ENCODE results near the gene NPY.

The NPY gene

DNA sequence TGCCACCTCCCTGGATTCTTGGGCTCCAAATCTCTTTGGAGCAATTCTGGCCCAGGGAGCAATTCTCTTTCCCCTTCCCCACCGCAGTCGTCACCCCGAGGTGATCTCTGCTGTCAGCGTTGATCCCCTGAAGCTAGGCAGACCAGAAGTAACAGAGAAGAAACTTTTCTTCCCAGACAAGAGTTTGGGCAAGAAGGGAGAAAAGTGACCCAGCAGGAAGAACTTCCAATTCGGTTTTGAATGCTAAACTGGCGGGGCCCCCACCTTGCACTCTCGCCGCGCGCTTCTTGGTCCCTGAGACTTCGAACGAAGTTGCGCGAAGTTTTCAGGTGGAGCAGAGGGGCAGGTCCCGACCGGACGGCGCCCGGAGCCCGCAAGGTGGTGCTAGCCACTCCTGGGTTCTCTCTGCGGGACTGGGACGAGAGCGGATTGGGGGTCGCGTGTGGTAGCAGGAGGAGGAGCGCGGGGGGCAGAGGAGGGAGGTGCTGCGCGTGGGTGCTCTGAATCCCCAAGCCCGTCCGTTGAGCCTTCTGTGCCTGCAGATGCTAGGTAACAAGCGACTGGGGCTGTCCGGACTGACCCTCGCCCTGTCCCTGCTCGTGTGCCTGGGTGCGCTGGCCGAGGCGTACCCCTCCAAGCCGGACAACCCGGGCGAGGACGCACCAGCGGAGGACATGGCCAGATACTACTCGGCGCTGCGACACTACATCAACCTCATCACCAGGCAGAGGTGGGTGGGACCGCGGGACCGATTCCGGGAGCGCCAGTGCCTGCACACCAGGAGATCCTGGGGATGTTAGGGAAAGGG is 913 bp downstream of the NPY start:
- under 1% methylated on average over 43 of the region's 51 CpGs for WGBS

DNA sequence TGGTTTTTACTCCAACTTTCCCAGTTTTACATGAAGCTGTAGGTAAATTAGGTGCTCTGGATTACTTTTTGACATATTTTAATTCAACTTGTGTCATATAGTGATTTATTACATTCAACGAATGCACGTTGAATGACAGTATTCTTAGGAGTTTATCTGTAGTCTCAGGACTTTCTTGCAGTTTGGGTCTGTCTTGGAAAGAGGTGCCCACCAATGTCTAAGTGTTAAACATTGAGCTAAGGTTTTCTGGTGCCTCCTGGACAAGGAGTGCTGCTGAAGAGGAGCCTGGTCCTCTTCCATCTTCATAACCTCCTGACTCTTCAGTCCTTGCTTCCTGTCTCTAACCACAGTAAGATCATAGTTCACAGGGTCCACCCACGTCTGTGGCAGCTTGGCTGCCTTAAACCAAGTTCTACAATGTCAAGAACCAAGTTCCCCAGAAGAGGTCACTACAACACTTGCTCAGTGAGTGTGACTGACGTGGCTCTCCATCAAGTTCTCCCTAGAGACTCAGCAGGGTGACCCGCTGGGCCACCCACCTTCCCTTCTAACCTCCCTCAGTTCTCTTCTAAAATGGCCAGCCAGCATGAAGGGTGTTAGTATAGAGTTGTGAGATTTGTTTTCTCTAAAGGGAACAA is 6.1 kb downstream of the NPY start:
- no peak overlapping the region for H3K4ac ChIP-seq (ENCODE audit: low read depth in 1 of 2, low read length in 2 of 2)
- no peaks in the 10 kb centered on the region for H3K9me3 ChIP-seq (ENCODE audit: control insufficient read depth, low read length)
- H3K23ac ChIP-seq (ENCODE audit: low read length in 2 of 2), result no peak overlapping the region
- no peak overlapping the region for H3K9ac ChIP-seq (ENCODE audit: low read length)
- H3K14ac ChIP-seq (ENCODE audit: low read length in 2 of 2), result no peak overlapping the region
- no peak overlapping the region for H2BK5ac ChIP-seq (ENCODE audit: low read depth, low read length, poor library complexity, severe bottlenecking)
- peaks cover 21 to 44% of the 10 kb centered on the region in 2 experiments for H3K27me3 ChIP-seq (ENCODE audit: control insufficient read depth in 1 of 2, insufficient read depth in 1 of 2, low read length in 2 of 2)
- no peak overlapping the region for H4K91ac ChIP-seq (ENCODE audit: low read length)
- DNase-seq, result peak; percentile 77
- H3K4me2 ChIP-seq (ENCODE audit: low read length, poor library complexity, severe bottlenecking), result no peak overlapping the region
- no peak overlapping the region for H2BK12ac ChIP-seq (ENCODE audit: low read length in 2 of 2)
- no peak overlapping the region for H2AK5ac ChIP-seq (ENCODE audit: low read length, severe bottlenecking)
- H3K27ac ChIP-seq (ENCODE audit: low read length, poor library complexity, severe bottlenecking), result no peak overlapping the region
- no peak overlapping the region for H2AFZ ChIP-seq (ENCODE audit: low read depth, low read length)
- WGBS, result 40% methylated on average over 4 of the region's 5 CpGs
- H3K4me1 ChIP-seq (ENCODE audit: control insufficient read depth, insufficient read depth, low read depth, low read length), result peaks cover 2% of the 10 kb centered on the region
- no peak overlapping the region for H3K18ac ChIP-seq (ENCODE audit: low read depth in 1 of 2, low read length in 2 of 2)
- no peaks in the 10 kb centered on the region for H3K79me1 ChIP-seq (replicated peaks; ENCODE audit: low read length, poor library complexity, severe bottlenecking)
- H4K8ac ChIP-seq (ENCODE audit: low read length), result no peak overlapping the region
- H2BK15ac ChIP-seq (ENCODE audit: low read depth, poor library complexity, severe bottlenecking), result no peak overlapping the region
- H3K36me3 ChIP-seq (ENCODE audit: control insufficient read depth in 1 of 2, insufficient read depth in 2 of 2, low read depth in 1 of 2, low read length in 2 of 2), result no peaks in the 10 kb centered on the region
- no peak overlapping the region for H2BK120ac ChIP-seq (ENCODE audit: low read depth, low read length)
- no peak overlapping the region for H3K4me3 ChIP-seq (ENCODE audit: insufficient read depth in 1 of 2, low read depth in 1 of 2, low read length in 2 of 2)

More for the DNA sequence above, 913 bp downstream of the NPY start:
- H3K27me3 ChIP-seq (ENCODE audit: control insufficient read depth in 1 of 2, insufficient read depth in 1 of 2, low read length in 2 of 2), result peaks cover 59 to 78% of the 10 kb centered on the region in 2 experiments
- H2BK5ac ChIP-seq (ENCODE audit: low read depth, low read length, poor library complexity, severe bottlenecking), result no peak overlapping the region
- no peaks in the 10 kb centered on the region for H3K79me1 ChIP-seq (replicated peaks; ENCODE audit: low read length, poor library complexity, severe bottlenecking)
- H3K4me1 ChIP-seq (ENCODE audit: control insufficient read depth, insufficient read depth, low read depth, low read length), result peaks cover 19% of the 10 kb centered on the region
- peak overlapping the region in 1 of 2 experiments; percentile 98 for H3K23ac ChIP-seq (ENCODE audit: low read length in 2 of 2)
- DNase-seq, result peak; percentile 50
- H2BK15ac ChIP-seq (ENCODE audit: low read depth, poor library complexity, severe bottlenecking), result peak overlapping the region; percentile 39
- peak overlapping the region; percentile 35 for H4K8ac ChIP-seq (ENCODE audit: low read length)
- no peaks in the 10 kb centered on the region for H3K9me3 ChIP-seq (ENCODE audit: control insufficient read depth, low read length)
- peak overlapping the region in 1 of 2 experiments; percentile 2 for H3K4ac ChIP-seq (ENCODE audit: low read depth in 1 of 2, low read length in 2 of 2)
- H3K4me2 ChIP-seq (ENCODE audit: low read length, poor library complexity, severe bottlenecking), result peak overlapping the region; percentile 31
- H3K18ac ChIP-seq (ENCODE audit: low read depth in 1 of 2, low read length in 2 of 2), result peak overlapping the region; percentile 48 to 84
- no peak overlapping the region for H3K9ac ChIP-seq (ENCODE audit: low read length)
- peak overlapping the region; percentile 54 for H2AFZ ChIP-seq (ENCODE audit: low read depth, low read length)
- H2AK5ac ChIP-seq (ENCODE audit: low read length, severe bottlenecking), result no peak overlapping the region
- H3K36me3 ChIP-seq (ENCODE audit: control insufficient read depth in 1 of 2, insufficient read depth in 2 of 2, low read depth in 1 of 2, low read length in 2 of 2), result no peaks in the 10 kb centered on the region
- H4K91ac ChIP-seq (ENCODE audit: low read length), result no peak overlapping the region
- H3K27ac ChIP-seq (ENCODE audit: low read length, poor library complexity, severe bottlenecking), result no peak overlapping the region
- H2BK12ac ChIP-seq (ENCODE audit: low read length in 2 of 2), result peak overlapping the region in 1 of 2 experiments; percentile 71
- H2BK120ac ChIP-seq (ENCODE audit: low read depth, low read length), result no peak overlapping the region
- no peak overlapping the region for H3K14ac ChIP-seq (ENCODE audit: low read length in 2 of 2)
- H3K4me3 ChIP-seq (ENCODE audit: insufficient read depth in 1 of 2, low read depth in 1 of 2, low read length in 2 of 2), result no peak overlapping the region

DNA sequence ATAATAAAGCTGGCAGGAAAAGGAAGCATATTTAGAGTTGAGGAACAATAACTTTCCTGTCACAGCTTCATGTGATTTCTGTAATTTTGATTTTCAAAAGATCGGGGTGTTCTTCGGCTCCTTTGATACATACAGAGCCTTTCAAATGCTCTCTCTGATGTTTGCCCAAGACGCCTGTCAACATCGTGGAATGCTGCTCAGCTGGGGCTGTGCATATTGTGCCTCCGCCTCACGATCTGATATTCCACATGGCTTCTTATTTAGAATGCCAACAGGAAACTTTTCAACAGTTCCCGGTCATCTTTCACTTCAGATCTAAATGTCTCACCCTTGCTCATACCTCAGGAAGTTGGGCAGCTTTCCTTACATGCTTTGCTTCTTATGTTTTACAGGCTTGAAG is 7.3 kb downstream of the NPY start:
- H3K14ac ChIP-seq (ENCODE audit: low read length in 2 of 2), result no peak overlapping the region
- no peak overlapping the region for H3K4ac ChIP-seq (ENCODE audit: low read depth in 1 of 2, low read length in 2 of 2)
- no peak overlapping the region for H3K23ac ChIP-seq (ENCODE audit: low read length in 2 of 2)
- 88% methylated on average over 7 of the region's 7 CpGs for WGBS
- H2BK5ac ChIP-seq (ENCODE audit: low read depth, low read length, poor library complexity, severe bottlenecking), result no peak overlapping the region
- no peaks in the 10 kb centered on the region for H3K9me3 ChIP-seq (ENCODE audit: control insufficient read depth, low read length)
- H3K36me3 ChIP-seq (ENCODE audit: control insufficient read depth in 1 of 2, insufficient read depth in 2 of 2, low read depth in 1 of 2, low read length in 2 of 2), result no peaks in the 10 kb centered on the region
- H3K27ac ChIP-seq (ENCODE audit: low read length, poor library complexity, severe bottlenecking), result no peak overlapping the region
- no peak overlapping the region for H4K8ac ChIP-seq (ENCODE audit: low read length)
- no peak overlapping the region for H2BK15ac ChIP-seq (ENCODE audit: low read depth, poor library complexity, severe bottlenecking)
- H3K4me3 ChIP-seq (ENCODE audit: insufficient read depth in 1 of 2, low read depth in 1 of 2, low read length in 2 of 2), result no peak overlapping the region
- H3K27me3 ChIP-seq (ENCODE audit: control insufficient read depth in 1 of 2, insufficient read depth in 1 of 2, low read length in 2 of 2), result peaks cover 14 to 32% of the 10 kb centered on the region in 2 experiments
- no peak overlapping the region for H2AFZ ChIP-seq (ENCODE audit: low read depth, low read length)
- DNase-seq, result no peak
- no peak overlapping the region for H2BK12ac ChIP-seq (ENCODE audit: low read length in 2 of 2)
- no peak overlapping the region for H3K9ac ChIP-seq (ENCODE audit: low read length)
- no peak overlapping the region for H3K4me2 ChIP-seq (ENCODE audit: low read length, poor library complexity, severe bottlenecking)
- H3K79me1 ChIP-seq (replicated peaks; ENCODE audit: low read length, poor library complexity, severe bottlenecking), result no peaks in the 10 kb centered on the region
- H4K91ac ChIP-seq (ENCODE audit: low read length), result no peak overlapping the region
- no peak overlapping the region for H2AK5ac ChIP-seq (ENCODE audit: low read length, severe bottlenecking)
- H2BK120ac ChIP-seq (ENCODE audit: low read depth, low read length), result no peak overlapping the region
- H3K4me1 ChIP-seq (ENCODE audit: control insufficient read depth, insufficient read depth, low read depth, low read length), result no peaks in the 10 kb centered on the region
- H3K18ac ChIP-seq (ENCODE audit: low read depth in 1 of 2, low read length in 2 of 2), result no peak overlapping the region

DNA sequence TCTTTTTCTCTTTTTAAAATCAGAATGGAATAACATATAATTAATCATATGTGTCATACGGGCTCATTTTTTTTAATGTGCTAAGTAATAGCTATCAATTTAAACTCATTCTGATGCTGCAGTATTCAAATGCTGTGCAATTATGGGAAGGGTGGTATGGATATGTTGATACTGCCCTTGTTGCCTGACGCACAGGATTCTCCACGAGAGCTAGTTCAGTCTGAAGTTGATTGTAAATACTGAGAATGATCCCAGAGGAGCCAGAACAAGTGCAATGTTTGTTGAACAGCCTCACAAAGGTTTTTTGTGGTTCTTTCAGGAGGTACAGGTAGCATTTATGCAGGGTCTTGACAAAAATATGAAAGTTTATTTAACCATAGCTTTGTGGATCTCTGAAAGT is 13.4 kb downstream of the NPY start:
- H3K27me3 ChIP-seq (ENCODE audit: control insufficient read depth in 1 of 2, insufficient read depth in 1 of 2, low read length in 2 of 2), result no peaks in the 10 kb centered on the region
- H3K4ac ChIP-seq (ENCODE audit: low read depth in 1 of 2, low read length in 2 of 2), result no peak overlapping the region
- no peaks in the 10 kb centered on the region for H3K4me1 ChIP-seq (ENCODE audit: control insufficient read depth, insufficient read depth, low read depth, low read length)
- no peak overlapping the region for H2BK120ac ChIP-seq (ENCODE audit: low read depth, low read length)
- no peak overlapping the region for H2BK12ac ChIP-seq (ENCODE audit: low read length in 2 of 2)
- H4K91ac ChIP-seq (ENCODE audit: low read length), result no peak overlapping the region
- no peak overlapping the region for H3K27ac ChIP-seq (ENCODE audit: low read length, poor library complexity, severe bottlenecking)
- H3K18ac ChIP-seq (ENCODE audit: low read depth in 1 of 2, low read length in 2 of 2), result no peak overlapping the region
- H3K23ac ChIP-seq (ENCODE audit: low read length in 2 of 2), result no peak overlapping the region
- H4K8ac ChIP-seq (ENCODE audit: low read length), result no peak overlapping the region
- WGBS, result 75% methylated on average over 2 of the region's 3 CpGs
- H2BK5ac ChIP-seq (ENCODE audit: low read depth, low read length, poor library complexity, severe bottlenecking), result no peak overlapping the region
- H3K36me3 ChIP-seq (ENCODE audit: control insufficient read depth in 1 of 2, insufficient read depth in 2 of 2, low read depth in 1 of 2, low read length in 2 of 2), result no peaks in the 10 kb centered on the region
- H2BK15ac ChIP-seq (ENCODE audit: low read depth, poor library complexity, severe bottlenecking), result no peak overlapping the region
- H3K9me3 ChIP-seq (ENCODE audit: control insufficient read depth, low read length), result no peaks in the 10 kb centered on the region
- DNase-seq, result no peak
- H2AK5ac ChIP-seq (ENCODE audit: low read length, severe bottlenecking), result no peak overlapping the region
- no peak overlapping the region for H3K9ac ChIP-seq (ENCODE audit: low read length)
- no peaks in the 10 kb centered on the region for H3K79me1 ChIP-seq (replicated peaks; ENCODE audit: low read length, poor library complexity, severe bottlenecking)
- H2AFZ ChIP-seq (ENCODE audit: low read depth, low read length), result no peak overlapping the region
- no peak overlapping the region for H3K14ac ChIP-seq (ENCODE audit: low read length in 2 of 2)
- no peak overlapping the region for H3K4me3 ChIP-seq (ENCODE audit: insufficient read depth in 1 of 2, low read depth in 1 of 2, low read length in 2 of 2)
- H3K4me2 ChIP-seq (ENCODE audit: low read length, poor library complexity, severe bottlenecking), result no peak overlapping the region

Measured in mesenchymal stem cell (in vitro differentiated cells and primary cell).